H1 (cell line): ENCODE measurements around the gene CAMK2D. TPM values are rescaled to one million over a fixed set of nuclear protein-coding genes. Genes with fewer than 3 reads are reported as not detected.

Source experiments
- NRF1 ChIP-seq: IDR thresholded peaks from 2 replicates; pipeline ENCODE4 v1.6.1; 2011; ENCODE audit warnings: mild to moderate bottlenecking, low read depth, low read length, improper control_type of control experiment
- SRF ChIP-seq: IDR thresholded peaks from 2 replicates; pipeline ENCODE4 v1.6.1; 2011; ENCODE audit warnings: mild to moderate bottlenecking, low read depth, low read length, moderate library complexity
- polyA plus RNA-seq, 7 experiments: library from polyadenylated mRNA; depleted of rRNA in 3 of 7; stranded (reverse) in 5 of 7; unstranded in 2 of 7; fragments of >200 nt in 5 of 7; fragments of 200-250 nt in 2 of 7; gene quantifications; 1 replicate in 5 of 7; 2 replicates in 1 of 7; 4 replicates in 1 of 7; pipeline versions ENCODE4 v1.2.1 to v1.2.3, GENCODE V29; 2011 to 2013; ENCODE audit warnings: missing spikeins in 2 of 7, mixed read lengths in 2 of 7
- total RNA-seq: library from RNA; stranded (reverse); fragmentation: NEBNext Ultra II Directional; extraction: Animal tissue kit (Norgen Biotek cat#: 25700); gene quantifications from 2 replicates; pipeline ENCODE4 v1.2.1, GENCODE V29; 2021
- TF ChIP-seq, protein P1 (sequence below): fragments of 300-600 bp; sonication (generic); IDR thresholded peaks from 2 replicates; pipeline ENCODE4 v1.7.1; 2012; ENCODE audit warnings: low read length, moderate library complexity, mild to moderate bottlenecking, inconsistent platforms; ENCODE audit not compliant: insufficient replicate concordance

Gene CAMK2D
- total and polyA plus RNA-seq, 2 of the 8 experiments (the other 6 are each of a cell fraction or from before 2014, with no cell fraction given): 3.2 to 7.0 TPM

DNA sequence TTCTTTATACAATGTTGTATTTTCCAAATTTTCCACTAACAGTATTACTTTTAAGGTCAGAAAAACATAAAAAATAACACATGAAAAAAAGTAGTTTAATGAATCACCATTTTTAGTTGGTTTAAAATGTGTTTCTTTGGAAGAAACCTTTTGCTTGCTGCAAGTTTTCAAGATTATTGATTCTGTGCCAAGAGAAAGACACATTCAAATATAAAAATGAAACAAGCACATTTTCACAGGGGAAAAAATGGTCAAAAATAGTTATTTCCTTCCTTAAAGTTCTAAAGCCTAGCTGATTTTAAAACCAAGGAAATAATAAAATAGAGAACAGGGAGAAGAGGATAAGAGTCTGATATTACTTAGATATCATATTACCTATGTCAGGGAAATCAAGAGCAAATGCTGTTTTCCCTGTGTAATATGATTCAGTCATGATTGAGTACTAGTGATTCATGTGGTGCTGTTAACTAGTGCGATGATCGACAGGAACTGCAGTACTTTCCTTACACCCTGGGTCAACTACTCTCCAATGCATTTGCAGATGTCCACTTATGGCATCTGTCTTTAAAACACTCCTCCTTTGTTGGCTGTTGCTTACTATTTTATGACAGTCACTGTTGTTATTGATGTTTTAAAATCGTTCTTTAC, 103.8 kb downstream of the CAMK2D start (continued):
- TF ChIP-seq NRF1 (no peak), SRF (no peak)
- TF ChIP-seq, protein P1, sequence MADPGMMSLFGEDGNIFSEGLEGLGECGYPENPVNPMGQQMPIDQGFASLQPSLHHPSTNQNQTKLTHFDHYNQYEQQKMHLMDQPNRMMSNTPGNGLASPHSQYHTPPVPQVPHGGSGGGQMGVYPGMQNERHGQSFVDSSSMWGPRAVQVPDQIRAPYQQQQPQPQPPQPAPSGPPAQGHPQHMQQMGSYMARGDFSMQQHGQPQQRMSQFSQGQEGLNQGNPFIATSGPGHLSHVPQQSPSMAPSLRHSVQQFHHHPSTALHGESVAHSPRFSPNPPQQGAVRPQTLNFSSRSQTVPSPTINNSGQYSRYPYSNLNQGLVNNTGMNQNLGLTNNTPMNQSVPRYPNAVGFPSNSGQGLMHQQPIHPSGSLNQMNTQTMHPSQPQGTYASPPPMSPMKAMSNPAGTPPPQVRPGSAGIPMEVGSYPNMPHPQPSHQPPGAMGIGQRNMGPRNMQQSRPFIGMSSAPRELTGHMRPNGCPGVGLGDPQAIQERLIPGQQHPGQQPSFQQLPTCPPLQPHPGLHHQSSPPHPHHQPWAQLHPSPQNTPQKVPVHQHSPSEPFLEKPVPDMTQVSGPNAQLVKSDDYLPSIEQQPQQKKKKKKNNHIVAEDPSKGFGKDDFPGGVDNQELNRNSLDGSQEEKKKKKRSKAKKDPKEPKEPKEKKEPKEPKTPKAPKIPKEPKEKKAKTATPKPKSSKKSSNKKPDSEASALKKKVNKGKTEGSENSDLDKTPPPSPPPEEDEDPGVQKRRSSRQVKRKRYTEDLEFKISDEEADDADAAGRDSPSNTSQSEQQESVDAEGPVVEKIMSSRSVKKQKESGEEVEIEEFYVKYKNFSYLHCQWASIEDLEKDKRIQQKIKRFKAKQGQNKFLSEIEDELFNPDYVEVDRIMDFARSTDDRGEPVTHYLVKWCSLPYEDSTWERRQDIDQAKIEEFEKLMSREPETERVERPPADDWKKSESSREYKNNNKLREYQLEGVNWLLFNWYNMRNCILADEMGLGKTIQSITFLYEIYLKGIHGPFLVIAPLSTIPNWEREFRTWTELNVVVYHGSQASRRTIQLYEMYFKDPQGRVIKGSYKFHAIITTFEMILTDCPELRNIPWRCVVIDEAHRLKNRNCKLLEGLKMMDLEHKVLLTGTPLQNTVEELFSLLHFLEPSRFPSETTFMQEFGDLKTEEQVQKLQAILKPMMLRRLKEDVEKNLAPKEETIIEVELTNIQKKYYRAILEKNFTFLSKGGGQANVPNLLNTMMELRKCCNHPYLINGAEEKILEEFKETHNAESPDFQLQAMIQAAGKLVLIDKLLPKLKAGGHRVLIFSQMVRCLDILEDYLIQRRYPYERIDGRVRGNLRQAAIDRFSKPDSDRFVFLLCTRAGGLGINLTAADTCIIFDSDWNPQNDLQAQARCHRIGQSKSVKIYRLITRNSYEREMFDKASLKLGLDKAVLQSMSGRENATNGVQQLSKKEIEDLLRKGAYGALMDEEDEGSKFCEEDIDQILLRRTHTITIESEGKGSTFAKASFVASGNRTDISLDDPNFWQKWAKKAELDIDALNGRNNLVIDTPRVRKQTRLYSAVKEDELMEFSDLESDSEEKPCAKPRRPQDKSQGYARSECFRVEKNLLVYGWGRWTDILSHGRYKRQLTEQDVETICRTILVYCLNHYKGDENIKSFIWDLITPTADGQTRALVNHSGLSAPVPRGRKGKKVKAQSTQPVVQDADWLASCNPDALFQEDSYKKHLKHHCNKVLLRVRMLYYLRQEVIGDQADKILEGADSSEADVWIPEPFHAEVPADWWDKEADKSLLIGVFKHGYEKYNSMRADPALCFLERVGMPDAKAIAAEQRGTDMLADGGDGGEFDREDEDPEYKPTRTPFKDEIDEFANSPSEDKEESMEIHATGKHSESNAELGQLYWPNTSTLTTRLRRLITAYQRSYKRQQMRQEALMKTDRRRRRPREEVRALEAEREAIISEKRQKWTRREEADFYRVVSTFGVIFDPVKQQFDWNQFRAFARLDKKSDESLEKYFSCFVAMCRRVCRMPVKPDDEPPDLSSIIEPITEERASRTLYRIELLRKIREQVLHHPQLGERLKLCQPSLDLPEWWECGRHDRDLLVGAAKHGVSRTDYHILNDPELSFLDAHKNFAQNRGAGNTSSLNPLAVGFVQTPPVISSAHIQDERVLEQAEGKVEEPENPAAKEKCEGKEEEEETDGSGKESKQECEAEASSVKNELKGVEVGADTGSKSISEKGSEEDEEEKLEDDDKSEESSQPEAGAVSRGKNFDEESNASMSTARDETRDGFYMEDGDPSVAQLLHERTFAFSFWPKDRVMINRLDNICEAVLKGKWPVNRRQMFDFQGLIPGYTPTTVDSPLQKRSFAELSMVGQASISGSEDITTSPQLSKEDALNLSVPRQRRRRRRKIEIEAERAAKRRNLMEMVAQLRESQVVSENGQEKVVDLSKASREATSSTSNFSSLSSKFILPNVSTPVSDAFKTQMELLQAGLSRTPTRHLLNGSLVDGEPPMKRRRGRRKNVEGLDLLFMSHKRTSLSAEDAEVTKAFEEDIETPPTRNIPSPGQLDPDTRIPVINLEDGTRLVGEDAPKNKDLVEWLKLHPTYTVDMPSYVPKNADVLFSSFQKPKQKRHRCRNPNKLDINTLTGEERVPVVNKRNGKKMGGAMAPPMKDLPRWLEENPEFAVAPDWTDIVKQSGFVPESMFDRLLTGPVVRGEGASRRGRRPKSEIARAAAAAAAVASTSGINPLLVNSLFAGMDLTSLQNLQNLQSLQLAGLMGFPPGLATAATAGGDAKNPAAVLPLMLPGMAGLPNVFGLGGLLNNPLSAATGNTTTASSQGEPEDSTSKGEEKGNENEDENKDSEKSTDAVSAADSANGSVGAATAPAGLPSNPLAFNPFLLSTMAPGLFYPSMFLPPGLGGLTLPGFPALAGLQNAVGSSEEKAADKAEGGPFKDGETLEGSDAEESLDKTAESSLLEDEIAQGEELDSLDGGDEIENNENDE: no peak
